ENCODE results near the gene PSME2.

Gene PSME2

DNA sequence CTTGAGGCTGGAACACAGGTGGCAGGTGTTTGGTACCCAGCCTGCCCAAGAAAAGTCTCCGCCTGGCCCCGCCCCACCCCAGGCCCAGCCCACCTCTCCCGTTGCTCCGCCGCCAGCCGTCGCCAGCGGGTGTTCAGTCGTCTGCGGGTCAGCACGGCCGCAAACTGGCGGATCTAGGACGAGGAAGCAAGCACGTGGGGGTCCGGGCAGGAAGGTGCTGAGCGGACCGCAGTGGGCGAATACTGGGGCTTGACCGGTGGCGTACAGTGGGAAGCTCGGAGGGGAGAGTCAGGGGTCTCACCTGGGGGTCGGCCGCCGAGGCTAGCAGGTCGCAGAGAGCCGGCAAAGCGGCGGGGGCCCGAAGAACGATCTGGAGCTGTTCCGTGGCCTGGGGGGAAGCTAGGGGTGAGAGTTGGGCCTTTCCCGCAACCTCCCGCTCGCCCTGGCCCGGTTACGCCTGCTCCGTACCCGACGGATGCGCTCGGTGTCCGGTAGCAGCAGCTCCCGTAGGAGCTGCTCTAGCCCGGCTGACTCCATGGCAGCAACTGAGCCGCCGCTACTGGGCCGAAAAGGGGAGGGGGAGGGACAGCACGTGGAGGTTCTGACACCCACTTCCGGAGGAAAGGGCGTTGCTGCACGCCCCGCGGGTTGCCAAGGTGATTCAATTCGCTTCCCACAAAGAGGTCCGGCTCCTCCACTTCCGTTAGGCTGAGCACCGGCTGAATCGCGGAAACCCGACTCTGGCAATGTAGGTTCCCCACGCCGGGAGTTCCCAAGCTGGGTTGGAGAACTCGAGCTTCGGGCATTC is 42.0 kb upstream of the PSME2 start, which contains the start of gene IPO4 (continued):
- TF ChIP-seq RBAK (tag by site-specific recombination; IDR thresholded peaks at IDR 0.05) (no peak), HOXD13 (CRISPR knock-in tag; IDR thresholded peaks at IDR 0.05; ENCODE audit: borderline replicate concordance) (0 out of 2 replicates have a peak, but pooled peaks have one; percentile 43), ZNF777 (tag by site-specific recombination; IDR thresholded peaks at IDR 0.05; ENCODE audit: borderline replicate concordance) (no peak), ZNF280C (tag by site-specific recombination; IDR thresholded peaks at IDR 0.05) (no peak), GLIS1 (tag by site-specific recombination; IDR thresholded peaks at IDR 0.05) (0 out of 2 replicates have a peak, but pooled peaks have one; percentile 38), PRDM1 (tag by site-specific recombination; IDR thresholded peaks at IDR 0.05) (no peak), KLF8 (tag by site-specific recombination; IDR thresholded peaks at IDR 0.05) (peak; percentile 99), KLF9 (tag by site-specific recombination; IDR thresholded peaks at IDR 0.05; ENCODE audit: low read depth) (peak; percentile 93), ZNF26 (tag by site-specific recombination; IDR thresholded peaks at IDR 0.05) (no peak), ZNF660 (tag by site-specific recombination; IDR thresholded peaks at IDR 0.05) (peak; percentile 98), TCF7L2 (IDR thresholded peaks at IDR 0.05; ENCODE audit: borderline replicate concordance, low read depth, low read length) (no peak), ZNF366 (tag by site-specific recombination; conservative IDR thresholded peaks at IDR 0.05) (no peak), ZNF221 (tag by site-specific recombination; IDR thresholded peaks at IDR 0.05; ENCODE audit: borderline replicate concordance) (no peak), KLF1 (tag by site-specific recombination; IDR thresholded peaks at IDR 0.05) (peak; percentile 94), ZNF76 (tag by site-specific recombination; IDR thresholded peaks at IDR 0.05; ENCODE audit: borderline replicate concordance, low read depth) (peak; percentile 84), KLF16 (tag by site-specific recombination; IDR thresholded peaks at IDR 0.05) (peak; percentile 99), ZNF621 (tag by site-specific recombination; IDR thresholded peaks at IDR 0.05) (no peak), ZNF175 (tag by site-specific recombination; IDR thresholded peaks at IDR 0.05) (no peak), ZBTB8A (tag by site-specific recombination; IDR thresholded peaks at IDR 0.05) (peak; percentile 72), TRIM28 (IDR thresholded peaks at IDR 0.05; ENCODE audit: borderline replicate concordance, low read length) (peak; percentile 77; the same call in 1 of the 2 replicates), OVOL3 (tag by site-specific recombination; IDR thresholded peaks at IDR 0.05) (peak; percentile 73; the same call in 1 of the 2 replicates), MZF1 (tag by site-specific recombination; IDR thresholded peaks at IDR 0.05; ENCODE audit: borderline replicate concordance) (no peak), ZNF707 (tag by site-specific recombination; IDR thresholded peaks at IDR 0.05) (no peak), ZNF776 (tag by site-specific recombination; IDR thresholded peaks at IDR 0.05; ENCODE audit: borderline replicate concordance) (no peak), HOXA7 (CRISPR knock-in tag; IDR thresholded peaks at IDR 0.05; ENCODE audit: borderline replicate concordance) (no peak), SCRT2 (tag by site-specific recombination; IDR thresholded peaks at IDR 0.05) (no peak), ZFHX2 (tag by site-specific recombination; conservative IDR thresholded peaks at IDR 0.05) (peak; percentile 51; the same call in 1 of the 2 replicates), ZNF404 (tag by site-specific recombination; IDR thresholded peaks at IDR 0.05) (no peak)
- TF ChIP-seq, protein P1, sequence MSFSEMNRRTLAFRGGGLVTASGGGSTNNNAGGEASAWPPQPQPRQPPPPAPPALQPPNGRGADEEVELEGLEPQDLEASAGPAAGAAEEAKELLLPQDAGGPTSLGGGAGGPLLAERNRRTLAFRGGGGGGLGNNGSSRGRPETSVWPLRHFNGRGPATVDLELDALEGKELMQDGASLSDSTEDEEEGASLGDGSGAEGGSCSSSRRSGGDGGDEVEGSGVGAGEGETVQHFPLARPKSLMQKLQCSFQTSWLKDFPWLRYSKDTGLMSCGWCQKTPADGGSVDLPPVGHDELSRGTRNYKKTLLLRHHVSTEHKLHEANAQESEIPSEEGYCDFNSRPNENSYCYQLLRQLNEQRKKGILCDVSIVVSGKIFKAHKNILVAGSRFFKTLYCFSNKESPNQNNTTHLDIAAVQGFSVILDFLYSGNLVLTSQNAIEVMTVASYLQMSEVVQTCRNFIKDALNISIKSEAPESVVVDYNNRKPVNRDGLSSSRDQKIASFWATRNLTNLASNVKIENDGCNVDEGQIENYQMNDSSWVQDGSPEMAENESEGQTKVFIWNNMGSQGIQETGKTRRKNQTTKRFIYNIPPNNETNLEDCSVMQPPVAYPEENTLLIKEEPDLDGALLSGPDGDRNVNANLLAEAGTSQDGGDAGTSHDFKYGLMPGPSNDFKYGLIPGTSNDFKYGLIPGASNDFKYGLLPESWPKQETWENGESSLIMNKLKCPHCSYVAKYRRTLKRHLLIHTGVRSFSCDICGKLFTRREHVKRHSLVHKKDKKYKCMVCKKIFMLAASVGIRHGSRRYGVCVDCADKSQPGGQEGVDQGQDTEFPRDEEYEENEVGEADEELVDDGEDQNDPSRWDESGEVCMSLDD (tag by site-specific recombination; IDR thresholded peaks at IDR 0.05), result no peak
- TF ChIP-seq, protein P2, sequence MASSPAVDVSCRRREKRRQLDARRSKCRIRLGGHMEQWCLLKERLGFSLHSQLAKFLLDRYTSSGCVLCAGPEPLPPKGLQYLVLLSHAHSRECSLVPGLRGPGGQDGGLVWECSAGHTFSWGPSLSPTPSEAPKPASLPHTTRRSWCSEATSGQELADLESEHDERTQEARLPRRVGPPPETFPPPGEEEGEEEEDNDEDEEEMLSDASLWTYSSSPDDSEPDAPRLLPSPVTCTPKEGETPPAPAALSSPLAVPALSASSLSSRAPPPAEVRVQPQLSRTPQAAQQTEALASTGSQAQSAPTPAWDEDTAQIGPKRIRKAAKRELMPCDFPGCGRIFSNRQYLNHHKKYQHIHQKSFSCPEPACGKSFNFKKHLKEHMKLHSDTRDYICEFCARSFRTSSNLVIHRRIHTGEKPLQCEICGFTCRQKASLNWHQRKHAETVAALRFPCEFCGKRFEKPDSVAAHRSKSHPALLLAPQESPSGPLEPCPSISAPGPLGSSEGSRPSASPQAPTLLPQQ (tag by site-specific recombination; IDR thresholded peaks at IDR 0.05), result peak; percentile 82
- TF ChIP-seq, protein P3, sequence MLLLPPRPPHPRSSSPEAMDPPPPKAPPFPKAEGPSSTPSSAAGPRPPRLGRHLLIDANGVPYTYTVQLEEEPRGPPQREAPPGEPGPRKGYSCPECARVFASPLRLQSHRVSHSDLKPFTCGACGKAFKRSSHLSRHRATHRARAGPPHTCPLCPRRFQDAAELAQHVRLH (tag by site-specific recombination; IDR thresholded peaks at IDR 0.05), result no peak; the same call in none of the 2 replicates
